GM23338 (cell line): ENCODE results near the gene ATP9A. TPM values are rescaled to one million over a fixed set of nuclear protein-coding genes. Genes with fewer than 3 reads are reported as not detected.

Source experiments
- ATAC-seq: fragments of 200-7000 bp; cut with Tn5 transposase; 3 replicates; pipeline ENCODE4 v1.9.1; 2020
- DNase-seq: peaks from one replicate; pipeline ENCODE4 v3.0.0-alpha.2; 2015; ENCODE audit warnings: low spot score
- H2AFZ ChIP-seq: fragments of 200-600 bp; sonication (generic); 2 replicates; pipeline ENCODE4 v1.8.0; 2016; ENCODE audit warnings: antibody characterized with exemption, mild to moderate bottlenecking, moderate library complexity
- H3F3A ChIP-seq: fragments of 200-600 bp; sonication (generic); replicated peaks from 2 replicates; pipeline ENCODE4 v1.8.0; 2017; ENCODE audit warnings: antibody characterized with exemption, mixed run types, low read depth
- H3K27ac ChIP-seq: fragments of 200-600 bp; sonication (generic); 2 replicates; pipeline ENCODE4 v1.6.1; 2016; ENCODE audit warnings: low read depth
- H3K27me3 ChIP-seq: fragments of 200-600 bp; sonication (generic); 2 replicates; pipeline ENCODE4 v1.8.0; 2016; ENCODE audit warnings: mild to moderate bottlenecking, mixed run types, moderate library complexity; ENCODE audit not compliant: insufficient read depth
- H3K36me3 ChIP-seq: fragments of 200-600 bp; sonication (generic); 2 replicates; pipeline ENCODE4 v1.8.0; 2016; ENCODE audit warnings: mild to moderate bottlenecking; ENCODE audit not compliant: insufficient read depth
- H3K4me1 ChIP-seq: fragments of 200-600 bp; sonication (generic); 2 replicates; pipeline ENCODE4 v1.8.0; 2016; ENCODE audit warnings: mild to moderate bottlenecking, moderate library complexity; ENCODE audit not compliant: insufficient read depth
- H3K4me2 ChIP-seq: fragments of 200-600 bp; sonication (generic); 2 replicates; pipeline ENCODE4 v1.7.1; 2017; ENCODE audit warnings: mixed run types
- H3K4me3 ChIP-seq: fragments of 200-600 bp; sonication (generic); 2 replicates; pipeline ENCODE4 v1.6.1; 2016; ENCODE audit warnings: mixed run types
- H3K79me2 ChIP-seq: fragments of 200-600 bp; sonication (generic); replicated peaks from 2 replicates; pipeline ENCODE4 v1.8.0; 2017; ENCODE audit warnings: mild to moderate bottlenecking; ENCODE audit not compliant: insufficient read depth
- H3K9me2 ChIP-seq: fragments of 200-600 bp; sonication (generic); 2 replicates; pipeline ENCODE4 v1.8.0; 2017; ENCODE audit not compliant: insufficient read depth
- H4K20me1 ChIP-seq: fragments of 200-600 bp; sonication (generic); replicated peaks from 2 replicates; pipeline ENCODE4 v1.8.0; 2017; ENCODE audit warnings: mild to moderate bottlenecking; ENCODE audit not compliant: insufficient read depth
- H3K27ac Mint-ChIP-seq: 2 replicates; pipeline ENCODE4 v1.8.0; 2020; ENCODE audit warnings: inconsistent platforms, mild to moderate bottlenecking, moderate library complexity, mixed read lengths
- H3K27me3 Mint-ChIP-seq: 3 replicates; pipeline ENCODE4 v1.8.0; 2022; ENCODE audit warnings: low read depth, mild to moderate bottlenecking, moderate library complexity, mixed read lengths, inconsistent platforms; ENCODE audit not compliant: insufficient read depth, poor library complexity
- H3K36me3 Mint-ChIP-seq: 3 replicates; pipeline ENCODE4 v1.8.0; 2021; ENCODE audit warnings: low read depth, mild to moderate bottlenecking, inconsistent platforms, moderate library complexity, mixed read lengths
- H3K4me1 Mint-ChIP-seq: 3 replicates; pipeline ENCODE4 v1.8.0; 2020; ENCODE audit warnings: mild to moderate bottlenecking, inconsistent platforms, mixed read lengths
- H3K4me3 Mint-ChIP-seq: 3 replicates; pipeline ENCODE4 v1.8.0; 2021; ENCODE audit warnings: moderate library complexity, mild to moderate bottlenecking, inconsistent platforms, mixed read lengths
- H3K9me3 Mint-ChIP-seq: 3 replicates; pipeline ENCODE4 v1.8.0; 2020; ENCODE audit warnings: moderate library complexity, mild to moderate bottlenecking, inconsistent platforms, mixed read lengths
- CREB1 ChIP-seq: fragments of 250-450 bp; sonication (Bioruptor Pico); IDR thresholded peaks from 2 replicates; pipeline ENCODE4 v1.5.0; 2020; ENCODE audit warnings: low read depth, mild to moderate bottlenecking, moderate library complexity
- CTCF ChIP-seq, 2 experiments: fragments of 200-600 bp in 1 of 2; sonication (generic) in 1 of 2; conservative IDR thresholded peaks; 2 replicates each; pipeline versions ENCODE4 v1.5.1 to v1.6.1; 2016 to 2017; ENCODE audit warnings: antibody characterized with exemption in 2 of 2, low read depth in 2 of 2, mild to moderate bottlenecking in 2 of 2, moderate library complexity in 1 of 2
- ETS1 ChIP-seq: IDR thresholded peaks from 2 replicates; pipeline ENCODE4 v1.6.1; 2016; ENCODE audit warnings: antibody characterized with exemption
- EZH2 ChIP-seq: fragments of 200-600 bp; sonication (generic); IDR thresholded peaks from one replicate; pipeline ENCODE4 v1.8.0; 2017; ENCODE audit warnings: antibody characterized with exemption, mild to moderate bottlenecking, low read depth; ENCODE audit not compliant: unreplicated experiment
- EZH2phosphoT487 ChIP-seq: fragments of 200-600 bp; sonication (generic); IDR thresholded peaks from one replicate; pipeline ENCODE4 v1.8.1; 2018; ENCODE audit warnings: antibody characterized with exemption; ENCODE audit not compliant: unreplicated experiment
- JUNB ChIP-seq: IDR thresholded peaks from one replicate; pipeline ENCODE4 v1.6.1; 2016; ENCODE audit warnings: antibody characterized with exemption; ENCODE audit not compliant: unreplicated experiment
- NANOG ChIP-seq: IDR thresholded peaks from 2 replicates; pipeline ENCODE4 v1.6.1; 2016; ENCODE audit warnings: antibody characterized with exemption, borderline replicate concordance
- POLR2AphosphoS5 ChIP-seq: IDR thresholded peaks from 2 replicates; pipeline ENCODE4 v1.6.1; 2016; ENCODE audit warnings: antibody characterized with exemption, low read depth
- REST ChIP-seq: IDR thresholded peaks from one replicate; pipeline ENCODE4 v1.6.1; 2018; ENCODE audit warnings: antibody characterized with exemption; ENCODE audit not compliant: unreplicated experiment
- STAT1 ChIP-seq: IDR thresholded peaks from one replicate; pipeline ENCODE4 v1.6.1; 2016; ENCODE audit warnings: antibody characterized with exemption; ENCODE audit not compliant: unreplicated experiment
- ZNF114 ChIP-seq: fragments of 250-450 bp; sonication (Bioruptor Pico); IDR thresholded peaks from 2 replicates; pipeline ENCODE4 v1.5.0; 2020; ENCODE audit warnings: mild to moderate bottlenecking, moderate library complexity
- ZNF331 ChIP-seq: fragments of 250-450 bp; sonication (Bioruptor Pico); IDR thresholded peaks from 2 replicates; pipeline ENCODE4 v1.5.0; 2020; ENCODE audit warnings: low read depth, mild to moderate bottlenecking, moderate library complexity
- ZNF462 ChIP-seq: fragments of 250-450 bp; sonication (Bioruptor Pico); IDR thresholded peaks from 2 replicates; pipeline ENCODE4 v1.5.0; 2020; ENCODE audit warnings: mild to moderate bottlenecking, moderate library complexity
- polyA plus RNA-seq: library from polyadenylated mRNA; unstranded; fragments of >200 nt; fragmentation: Nextera tagmentation; extraction: Ambion mirVana; gene quantifications from 2 replicates; pipeline ENCODE4 v1.2.1, GENCODE V29; 2016
- total RNA-seq: library from RNA; depleted of rRNA; stranded (reverse); fragments of >200 nt; shearing (Covaris generic); gene quantifications from 2 replicates; pipeline ENCODE4 v1.2.3, GENCODE V29; 2014

Gene ATP9A
- total and polyA plus RNA-seq, 2 experiments from 2014 or later, result 0.94 to 5.9 TPM

GRCh38 chr20:51629399-51630058, 138.7 kb downstream of the ATP9A start:
- no peaks in the 10 kb centered on the region for H3K27me3 Mint-ChIP-seq
- Histone ChIP-seq H2AFZ (no peak overlapping the region), H3K9me2 (no peaks in the 10 kb centered on the region), H3K79me2 (no peaks in the 10 kb centered on the region), H3K4me3 (no peak overlapping the region), H3K4me1 (no peaks in the 10 kb centered on the region), H3K27ac (no peak overlapping the region), H3F3A (no peaks in the 10 kb centered on the region), H3K36me3 (no peaks in the 10 kb centered on the region), H3K4me2 (no peak overlapping the region), H3K27me3 (no peaks in the 10 kb centered on the region), H4K20me1 (no peaks in the 10 kb centered on the region)
- no peak for TF ChIP-seq POLR2AphosphoS5
- no peak for TF ChIP-seq ZNF331 (CRISPR knock-in tag)
- TF ChIP-seq EZH2, result no peak
- no peak for TF ChIP-seq CTCF (conservative IDR thresholded peaks at IDR 0.05; ENCODE audit: low read depth in 2 of 2)
- TF ChIP-seq CREB1 (CRISPR knock-in tag), result no peak
- TF ChIP-seq REST, result no peak
- TF ChIP-seq ZNF462 (CRISPR knock-in tag), result no peak
- no peak for TF ChIP-seq JUNB
- no peak for TF ChIP-seq ZNF114 (CRISPR knock-in tag)
- no peak for TF ChIP-seq STAT1
- TF ChIP-seq NANOG, result no peak
- no peak for TF ChIP-seq ETS1
- no peak for TF ChIP-seq EZH2phosphoT487
- DNase-seq (no peak), ATAC-seq (no peak)
- H3K4me3 Mint-ChIP-seq, result no peak overlapping the region
- no peaks in the 10 kb centered on the region; the same call in 2 of the 3 replicates for H3K4me1 Mint-ChIP-seq
- no peaks in the 10 kb centered on the region for H3K36me3 Mint-ChIP-seq
- no peak overlapping the region for H3K27ac Mint-ChIP-seq
- no peaks in the 10 kb centered on the region for H3K9me3 Mint-ChIP-seq
